ENCODE results near the gene CDK9. TPM values are rescaled to one million over a fixed set of nuclear protein-coding genes. Genes with fewer than 3 reads are reported as not detected.
"Not testable (repeated sequence)": the region's sequence is repeated elsewhere in the genome, so short reads cannot be mapped to it uniquely, and the experiment has no call there.

Gene CDK9
- total RNA-seq, 1 donor from 2014 or later: 132 TPM

DNA sequence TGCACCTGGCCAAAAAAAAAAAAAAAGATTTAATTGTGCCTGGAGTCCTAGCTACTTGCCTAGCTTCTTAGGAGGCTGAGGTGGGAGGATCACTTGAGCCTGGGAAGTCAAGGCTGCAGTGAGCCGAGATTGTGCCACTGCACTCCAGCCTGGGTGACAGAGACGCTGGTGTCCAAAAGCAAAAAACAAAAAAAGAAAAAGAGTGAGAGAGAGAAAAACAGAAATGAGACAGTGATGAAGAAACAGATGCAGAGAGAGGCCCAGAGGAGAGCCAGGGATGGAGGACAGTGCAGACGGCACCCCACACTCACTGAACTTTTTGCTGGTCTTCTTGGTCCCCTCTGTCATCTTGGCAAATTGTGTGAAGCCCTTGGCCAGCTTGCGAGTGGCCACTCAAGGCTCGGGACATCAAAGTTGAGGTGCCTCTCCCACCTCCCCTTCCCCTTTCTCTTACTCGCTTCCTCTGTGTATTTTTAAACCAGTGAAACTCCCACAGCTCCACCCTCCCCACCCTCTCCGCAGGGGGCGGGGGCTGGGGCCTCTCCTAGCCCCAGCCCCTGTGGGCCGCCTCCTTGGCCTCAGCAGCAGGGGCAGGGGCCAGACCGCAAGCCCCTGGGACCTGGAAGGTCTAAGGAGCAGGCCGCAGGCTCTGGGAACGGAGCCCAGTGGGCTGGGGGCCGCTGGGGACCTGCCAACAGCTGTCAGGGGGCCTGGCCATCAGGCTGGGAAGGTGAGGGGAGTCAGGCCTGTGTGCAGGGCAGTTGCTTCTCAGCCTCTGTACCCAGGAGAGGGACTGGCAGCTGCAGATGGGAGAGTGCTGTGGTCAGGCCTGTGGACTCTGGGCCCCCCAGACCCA lies 7.3 kb upstream of the CDK9 start, which contains the start of gene SH2D3C:
Gene SH2D3C, minus strand, starts transcription at position 387 of the 856 bp plus-strand sequence. Its CDS starts 39 bp downstream, at position 348.
- TF ChIP-seq CTCF (IDR thresholded peaks at IDR 0.05): no peak
- H3K27me3 Mint-ChIP-seq: no peaks in the 10 kb centered on the region
- H3K4me3 Mint-ChIP-seq: peak within 1 kb of the TSS; percentile 94
- no peaks in the 10 kb centered on the region for H3K9me3 Mint-ChIP-seq
- intact Hi-C loops (cut with micrococcal nuclease): loop anchor here (1.0 to 5.0 kb wide), 3 partner anchors 7 to 349 kb away; partner anchors contain the start of genes LRSAM1, PTGES2 and RPL12
- DNase-seq: peak; percentile 66
- H3K36me3 Mint-ChIP-seq (ENCODE audit: low read depth): peaks cover 25% of the 10 kb centered on the region
- POLR2A ChIA-PET: interaction anchor here (0.6 to 3.7 kb wide), 29 partner anchors 8 to 865 kb away, joined by 3 to 65 read pairs (median 5); partner anchors contain the start of genes LRSAM1, PTRH1, RPL12 and SLC25A25
- H3K4me1 Mint-ChIP-seq: peaks cover 69% of the 10 kb centered on the region
- ATAC-seq (ENCODE audit: low read depth): peak; percentile 52
- peak within 1 kb of the TSS; percentile 98 for H3K27ac Mint-ChIP-seq
- CTCF ChIA-PET: interaction anchor here (0.9 to 2.7 kb wide), 6 partner anchors 9 to 142 kb away, joined by 3 to 11 read pairs (median 3); partner anchors contain the start of genes ST6GALNAC4 and TOR2A

DNA sequence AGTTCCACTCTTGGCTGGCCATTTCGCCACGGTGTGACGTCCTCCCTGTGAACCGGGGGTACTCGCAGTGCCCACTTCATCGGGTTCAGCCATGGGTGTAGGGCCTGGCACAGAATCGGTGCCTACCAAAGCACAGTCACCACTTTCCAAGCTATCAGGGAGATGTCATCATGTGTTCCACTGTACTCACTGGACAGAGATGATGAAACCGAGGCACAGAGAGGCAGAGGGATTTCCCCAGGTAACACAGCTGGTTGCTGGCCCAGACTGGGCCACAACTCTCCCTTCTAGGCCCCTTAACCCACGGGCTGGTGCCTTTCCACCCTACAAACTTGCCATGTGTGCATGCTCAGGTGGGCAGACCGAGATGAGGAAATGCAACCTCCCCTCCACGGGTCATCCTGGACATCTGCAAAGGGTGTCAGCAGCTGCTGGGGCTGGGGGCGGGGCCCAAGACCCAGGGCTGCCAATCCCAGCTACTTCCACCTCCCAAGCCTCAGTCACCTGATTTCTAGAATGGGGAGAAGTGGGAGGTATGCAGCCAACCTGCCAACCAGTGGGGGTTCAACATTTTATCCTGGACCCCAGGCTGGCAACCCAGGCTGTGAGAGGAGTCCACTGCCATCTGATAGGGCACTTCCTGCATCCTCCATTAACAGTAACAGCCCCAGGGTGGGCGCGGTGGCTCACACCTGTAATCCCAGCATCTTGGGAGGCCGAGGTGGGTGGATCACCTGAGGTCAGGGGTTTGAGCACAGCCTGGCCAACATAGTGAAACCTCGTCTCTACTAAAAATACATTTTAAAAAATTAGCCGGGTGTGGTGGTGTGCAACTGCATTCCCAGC lies 6.5 kb upstream of the CDK9 start:
- peaks cover 70% of the 10 kb centered on the region for H3K4me1 Mint-ChIP-seq
- no peaks in the 10 kb centered on the region for H3K27me3 Mint-ChIP-seq
- ATAC-seq (ENCODE audit: low read depth) (peak; percentile 61), DNase-seq (peak; percentile 63)
- peak overlapping the region; percentile 94 for H3K4me3 Mint-ChIP-seq
- intact Hi-C loops (cut with micrococcal nuclease): loop anchor here (1.0 to 5.0 kb wide), 3 partner anchors 8 to 348 kb away; partner anchors contain the start of genes LRSAM1, PTGES2 and RPL12
- H3K9me3 Mint-ChIP-seq: no peaks in the 10 kb centered on the region
- H3K36me3 Mint-ChIP-seq (ENCODE audit: low read depth): peaks cover 17% of the 10 kb centered on the region
- no peak for TF ChIP-seq CTCF (IDR thresholded peaks at IDR 0.05)
- H3K27ac Mint-ChIP-seq: peak overlapping the region; percentile 98
- ChIA-PET POLR2A (interaction anchor here (0.6 to 3.7 kb wide), 26 partner anchors 8 to 1493 kb away, joined by 3 to 65 read pairs (median 6); partner anchors contain the start of genes LRSAM1, PTRH1, RPL12 and SLC25A25), CTCF (interaction anchor here (0.9 to 2.7 kb wide), 6 partner anchors 10 to 142 kb away, joined by 3 to 11 read pairs (median 3); partner anchors contain the start of genes ST6GALNAC4 and TOR2A)

GRCh38 chr9:127780126-127780885 lies 5.5 kb upstream of the CDK9 start:
- intact Hi-C loops (cut with micrococcal nuclease): no loop called here
- no peak for TF ChIP-seq CTCF (IDR thresholded peaks at IDR 0.05)
- Mint-ChIP-seq H3K36me3 (ENCODE audit: low read depth) (peaks cover 13% of the 10 kb centered on the region), H3K4me1 (peaks cover 68% of the 10 kb centered on the region), H3K9me3 (no peaks in the 10 kb centered on the region), H3K27ac (peak overlapping the region; percentile 98), H3K4me3 (no peak overlapping the region), H3K27me3 (no peaks in the 10 kb centered on the region)
- ATAC-seq (ENCODE audit: low read depth) (no peak), DNase-seq (no peak)
- ChIA-PET CTCF (interaction anchor here (1.2 to 2.7 kb wide), 2 partner anchors 46 to 89 kb away, joined by 4 to 11 read pairs; partner anchors contain the start of gene TOR2A), POLR2A (interaction anchor here (0.6 to 3.7 kb wide), 12 partner anchors 10 to 1492 kb away, joined by 3 to 65 read pairs (median 9); partner anchors contain the start of genes LRSAM1, RPL12, SLC2A8 and ST6GALNAC4)

DNA sequence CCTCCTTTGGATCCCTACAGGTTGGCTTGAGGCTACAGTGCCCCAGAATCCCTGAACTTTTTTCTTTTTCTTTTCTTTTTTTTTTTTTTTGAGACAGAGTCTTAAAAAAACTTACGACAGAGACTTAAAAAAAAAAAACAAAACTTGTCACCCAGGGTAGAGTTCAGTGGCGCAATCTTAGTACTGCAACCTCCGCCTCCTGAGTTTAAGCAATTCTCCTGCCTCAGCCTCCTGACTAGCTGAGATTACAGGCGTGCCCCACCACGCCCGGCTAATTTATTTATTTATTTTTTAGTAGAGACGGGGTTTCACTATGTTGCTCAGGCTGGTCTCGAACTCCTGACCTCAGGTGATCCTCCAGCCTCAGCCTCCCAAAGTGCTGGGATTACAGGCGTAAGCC lies 4.9 kb upstream of the CDK9 start:
- H3K36me3 Mint-ChIP-seq (ENCODE audit: low read depth): peaks cover 13% of the 10 kb centered on the region
- H3K9me3 Mint-ChIP-seq; intact Hi-C loops (cut with micrococcal nuclease); H3K4me3 Mint-ChIP-seq; ATAC-seq (ENCODE audit: low read depth); H3K27me3 Mint-ChIP-seq; DNase-seq: not testable (repeated sequence)
- ChIA-PET CTCF (interaction anchor here (2.7 kb wide), 1 partner anchor 46 kb away, joined by 11 read pairs; the partner anchor contains the start of gene TOR2A), POLR2A (interaction anchor here (3.0 to 3.7 kb wide), 2 partner anchors 10 to 136 kb away, joined by 47 to 65 read pairs; partner anchors contain the start of gene ST6GALNAC4)
- H3K27ac Mint-ChIP-seq: peak overlapping the region; percentile 98
- H3K4me1 Mint-ChIP-seq: peaks cover 67% of the 10 kb centered on the region
